Esophagus squamous epithelium (tissue), 5 donors: ENCODE data around the gene MRPL51. TPM values are rescaled to one million over a fixed set of nuclear protein-coding genes. Genes with fewer than 3 reads are reported as not detected.

Experiments
- DNase-seq: peaks from one replicate; lab custom pipeline; 2025; lab: John Stamatoyannopoulos, UW
- H3K27ac ChIP-seq, 4 donors: fragments of 200-600 bp; sonication (generic); one replicate each; pipeline ENCODE4 v1.5.1; 2016 to 2019; ENCODE audit warnings: mild to moderate bottlenecking in 1 of 4
- H3K27me3 ChIP-seq, 4 donors: fragments of 200-600 bp; sonication (generic); 1 replicate in 3 of 4; 2 replicates in 1 of 4; pipeline versions ENCODE4 v1.5.1 to v1.6.0; 2017 to 2021; ENCODE audit warnings: antibody characterized with exemption in 1 of 4
- H3K36me3 ChIP-seq, 3 donors: fragments of 200-600 bp; sonication (generic); one replicate each; pipeline ENCODE4 v1.5.1; 2016 to 2019
- H3K4me1 ChIP-seq, 3 donors: fragments of 200-600 bp; sonication (generic); one replicate each; pipeline ENCODE4 v1.5.1; 2017 to 2019
- H3K4me3 ChIP-seq, 4 donors: fragments of 200-600 bp; sonication (generic); 1 replicate in 3 of 4; 2 replicates in 1 of 4; pipeline ENCODE4 v1.5.1; 2016 to 2019; ENCODE audit warnings: mild to moderate bottlenecking in 2 of 4, moderate library complexity in 1 of 4
- H3K9me3 ChIP-seq, 3 donors: fragments of 200-600 bp; sonication (generic); one replicate each; pipeline ENCODE4 v1.5.1; 2016 to 2019
- POLR2A ChIP-seq, 4 donors: fragments of 450-650 bp; IDR thresholded peaks; one replicate each; pipeline ENCODE4 v1.6.1; 2017; ENCODE audit warnings: antibody characterized with exemption in 4 of 4, mild to moderate bottlenecking in 4 of 4, moderate library complexity in 3 of 4
- WGBS, 2 donors: methylation state at CpG; one replicate each; pipeline ENCODE4 v1.1.5; 2018; 5-methylcytosine and 5-hydroxymethylcytosine counted together
- intact Hi-C: fragments of 100-400 bp; cut with DNase I; formaldehyde crosslinking; loops from one replicate; pipeline ENCODE4 v1.15.0; 2022
- total RNA-seq, 4 donors: library from RNA; depleted of rRNA; stranded (reverse); fragments of >200 nt; gene quantifications; one replicate each; pipeline ENCODE4 v1.1.0, GENCODE V29; 2016
- TF ChIP-seq, protein P1 (sequence below), 6 experiments: fragments of 450-650 bp in 4 of 6; fragments of 200-600 bp in 2 of 6; sonication (generic) in 2 of 6; IDR thresholded peaks; one replicate each; pipeline ENCODE4 v1.5.1; 2016 to 2019; ENCODE audit warnings: antibody characterized with exemption in 6 of 6, mild to moderate bottlenecking in 4 of 6, moderate library complexity in 4 of 6
- donor health status: DM: yes; HTN: yes; CAD: no.

The MRPL51 gene
- total RNA-seq, 4 donors from 2014 or later: 36.3 to 95.5 (median 72.6) TPM

DNA sequence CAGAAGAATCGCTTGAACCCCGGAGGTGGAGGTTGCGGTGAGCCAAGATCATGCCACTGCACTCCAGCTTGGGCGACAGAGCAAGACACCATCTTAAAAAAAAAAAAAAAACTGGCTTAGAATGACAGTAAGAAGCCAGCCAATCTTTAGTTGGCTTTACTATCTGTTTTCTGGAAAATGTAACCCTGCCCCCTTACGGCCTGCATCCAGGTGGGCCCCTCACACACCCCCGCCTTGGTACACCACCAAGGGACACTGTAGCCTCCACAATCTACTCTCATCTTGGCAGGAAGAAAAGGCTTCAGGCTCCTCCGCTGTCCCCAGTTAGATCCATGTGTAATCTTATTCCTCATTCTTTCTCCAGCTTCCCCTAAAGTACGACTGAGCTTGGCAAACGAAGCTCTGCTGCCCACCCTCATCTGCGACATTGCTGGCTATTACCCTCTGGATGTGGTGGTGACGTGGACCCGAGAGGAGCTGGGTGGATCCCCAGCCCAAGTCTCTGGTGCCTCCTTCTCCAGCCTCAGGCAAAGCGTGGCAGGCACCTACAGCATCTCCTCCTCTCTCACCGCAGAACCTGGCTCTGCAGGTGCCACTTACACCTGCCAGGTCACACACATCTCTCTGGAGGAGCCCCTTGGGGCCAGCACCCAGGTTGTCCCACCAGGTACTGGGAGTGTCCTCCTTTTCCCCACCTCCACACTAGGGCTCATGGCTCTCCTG is 34.6 kb downstream of the MRPL51 start:
- TF ChIP-seq POLR2A (IDR thresholded peaks at IDR 0.05): no peak
- TF ChIP-seq, protein P1, sequence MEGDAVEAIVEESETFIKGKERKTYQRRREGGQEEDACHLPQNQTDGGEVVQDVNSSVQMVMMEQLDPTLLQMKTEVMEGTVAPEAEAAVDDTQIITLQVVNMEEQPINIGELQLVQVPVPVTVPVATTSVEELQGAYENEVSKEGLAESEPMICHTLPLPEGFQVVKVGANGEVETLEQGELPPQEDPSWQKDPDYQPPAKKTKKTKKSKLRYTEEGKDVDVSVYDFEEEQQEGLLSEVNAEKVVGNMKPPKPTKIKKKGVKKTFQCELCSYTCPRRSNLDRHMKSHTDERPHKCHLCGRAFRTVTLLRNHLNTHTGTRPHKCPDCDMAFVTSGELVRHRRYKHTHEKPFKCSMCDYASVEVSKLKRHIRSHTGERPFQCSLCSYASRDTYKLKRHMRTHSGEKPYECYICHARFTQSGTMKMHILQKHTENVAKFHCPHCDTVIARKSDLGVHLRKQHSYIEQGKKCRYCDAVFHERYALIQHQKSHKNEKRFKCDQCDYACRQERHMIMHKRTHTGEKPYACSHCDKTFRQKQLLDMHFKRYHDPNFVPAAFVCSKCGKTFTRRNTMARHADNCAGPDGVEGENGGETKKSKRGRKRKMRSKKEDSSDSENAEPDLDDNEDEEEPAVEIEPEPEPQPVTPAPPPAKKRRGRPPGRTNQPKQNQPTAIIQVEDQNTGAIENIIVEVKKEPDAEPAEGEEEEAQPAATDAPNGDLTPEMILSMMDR (IDR thresholded peaks at IDR 0.05): no peak
- no peak for DNase-seq
- H3K4me1 ChIP-seq: peaks cover 2 to 32% (median 18%) of the 10 kb centered on the region in 3 donors
- no peak overlapping the region for H3K4me3 ChIP-seq
- intact Hi-C loops: no loop called here
- no peaks in the 10 kb centered on the region for H3K9me3 ChIP-seq
- H3K27me3 ChIP-seq: no peaks in the 10 kb centered on the region
- 84 to 89% methylated on average over 12 to 14 of the region's 14 CpGs for WGBS, 2 donors
- no peak overlapping the region for H3K27ac ChIP-seq
- peaks cover 0 to 94% (median 50%) of the 10 kb centered on the region in 3 donors for H3K36me3 ChIP-seq

DNA sequence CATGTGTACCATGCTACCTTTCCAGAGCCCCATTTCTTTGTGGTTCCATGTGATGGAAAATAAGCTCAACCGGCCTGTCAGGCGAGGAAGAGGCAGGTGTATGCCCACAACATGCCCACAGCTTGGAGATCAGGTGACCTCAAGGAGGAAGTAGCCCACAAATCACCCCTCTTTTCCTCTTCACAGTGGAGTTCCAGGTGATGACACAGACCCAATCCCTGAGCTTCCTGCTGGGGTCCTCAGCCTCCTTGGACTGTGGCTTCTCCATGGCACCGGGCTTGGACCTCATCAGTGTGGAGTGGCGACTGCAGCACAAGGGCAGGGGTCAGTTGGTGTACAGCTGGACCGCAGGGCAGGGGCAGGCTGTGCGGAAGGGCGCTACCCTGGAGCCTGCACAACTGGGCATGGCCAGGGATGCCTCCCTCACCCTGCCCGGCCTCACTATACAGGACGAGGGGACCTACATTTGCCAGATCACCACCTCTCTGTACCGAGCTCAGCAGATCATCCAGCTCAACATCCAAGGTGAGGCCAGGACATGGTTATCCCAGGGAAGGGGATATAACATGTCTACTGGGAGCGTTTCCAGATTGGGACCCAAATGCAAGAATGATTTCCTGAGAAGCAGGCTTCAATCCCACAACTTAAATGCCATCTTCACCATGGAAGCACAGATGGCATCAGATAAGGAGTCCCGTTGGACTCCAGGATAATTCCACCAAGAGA is 35.7 kb downstream of the MRPL51 start:
- intact Hi-C loops: no loop called here
- Histone ChIP-seq H3K27ac (no peak overlapping the region), H3K9me3 (no peaks in the 10 kb centered on the region), H3K4me1 (peaks cover 11 to 32% (median 23%) of the 10 kb centered on the region in 3 donors), H3K36me3 (peaks cover 0 to 85% (median 46%) of the 10 kb centered on the region in 3 donors), H3K4me3 (no peak overlapping the region), H3K27me3 (no peaks in the 10 kb centered on the region)
- WGBS, 2 donors: 67 to 79% methylated on average over 4 to 5 of the region's 12 CpGs
- no peak for TF ChIP-seq POLR2A (IDR thresholded peaks at IDR 0.05)
- DNase-seq: no peak

DNA sequence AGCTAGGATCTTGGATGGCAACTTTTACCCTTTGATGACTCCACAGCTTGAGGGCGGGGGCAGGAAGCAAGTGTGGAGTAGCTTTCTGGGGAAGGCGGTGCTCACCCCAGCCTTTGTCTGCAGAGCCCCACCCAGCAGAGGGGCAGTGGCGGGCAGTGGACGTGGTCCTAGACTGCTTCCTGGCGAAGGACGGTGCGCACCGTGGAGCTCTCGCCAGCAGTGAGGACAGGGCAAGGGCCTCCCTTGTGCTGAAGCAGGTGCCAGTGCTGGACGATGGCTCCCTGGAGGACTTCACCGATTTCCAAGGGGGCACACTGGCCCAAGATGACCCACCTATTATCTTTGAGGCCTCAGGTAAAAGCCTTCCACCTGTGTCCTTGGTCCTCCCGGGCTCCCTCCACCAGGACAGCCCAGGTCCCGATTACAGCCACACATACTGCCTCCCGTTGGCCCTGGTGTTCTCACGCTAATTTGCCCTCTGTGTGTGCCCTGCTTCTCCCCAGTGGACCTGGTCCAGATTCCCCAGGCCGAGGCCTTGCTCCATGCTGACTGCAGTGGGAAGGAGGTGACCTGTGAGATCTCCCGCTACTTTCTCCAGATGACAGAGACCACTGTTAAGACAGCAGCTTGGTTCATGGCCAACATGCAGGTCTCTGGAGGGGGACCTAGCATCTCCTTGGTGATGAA is 40.0 kb downstream of the MRPL51 start:
- 6 to 51% methylated on average over 6 of the region's 17 CpGs for WGBS, 2 donors
- TF ChIP-seq, protein P1 (IDR thresholded peaks at IDR 0.05): no peak
- peak in 1 of 4 donors; percentile 30 for TF ChIP-seq POLR2A (IDR thresholded peaks at IDR 0.05)
- no peaks in the 10 kb centered on the region for H3K9me3 ChIP-seq
- intact Hi-C loops: no loop called here
- H3K27me3 ChIP-seq: no peaks in the 10 kb centered on the region
- no peak for DNase-seq
- H3K4me3 ChIP-seq: peak overlapping the region; percentile 50 to 92 (median 73)
- H3K27ac ChIP-seq: peak overlapping the region; percentile 97 to 99 (median 98)
- H3K4me1 ChIP-seq: peaks cover 27 to 43% (median 32%) of the 10 kb centered on the region in 3 donors
- H3K36me3 ChIP-seq: peaks cover 0 to 43% (median 22%) of the 10 kb centered on the region in 3 donors

DNA sequence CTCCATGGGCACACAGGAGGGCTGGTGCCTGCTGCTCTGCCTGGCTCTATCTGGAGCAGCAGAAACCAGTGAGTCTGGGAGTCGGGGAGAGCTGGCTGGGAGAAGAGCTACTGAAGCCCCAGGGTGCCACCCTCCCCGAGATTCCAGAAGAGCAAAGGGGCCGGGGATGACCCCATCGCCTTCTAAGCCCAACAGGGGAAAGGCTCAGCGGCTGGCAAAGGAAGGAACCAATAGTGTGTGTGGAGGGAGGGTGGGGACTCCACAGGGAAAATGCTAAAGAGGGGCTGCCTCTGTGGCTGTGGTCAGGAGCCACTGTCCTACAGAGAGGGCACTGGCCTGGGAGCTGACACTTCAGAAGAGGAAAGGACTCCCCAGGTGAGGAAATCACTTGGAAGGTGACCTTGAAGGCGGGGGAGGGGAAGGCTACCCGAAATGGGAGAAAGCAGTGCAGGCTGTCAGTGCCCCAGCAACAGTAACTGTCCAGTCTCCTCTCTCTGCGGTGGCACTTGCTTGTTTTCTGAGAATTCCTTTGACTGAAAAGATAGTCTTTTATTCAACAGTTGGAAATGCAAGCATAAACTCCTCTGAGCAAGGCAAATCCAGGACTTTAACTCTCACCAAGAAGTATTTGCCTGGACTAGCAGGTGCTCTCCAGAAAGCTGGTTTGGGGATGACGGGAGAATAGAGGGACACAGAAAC is 40.7 kb downstream of the MRPL51 start:
- peaks cover 27 to 49% (median 32%) of the 10 kb centered on the region in 3 donors for H3K4me1 ChIP-seq
- 2 to 3% methylated on average over 7 to 8 of the region's 9 CpGs for WGBS, 2 donors
- intact Hi-C loops: no loop called here
- DNase-seq: no peak
- peak overlapping the region; percentile 97 to 99 (median 98) for H3K27ac ChIP-seq
- TF ChIP-seq, protein P1 (IDR thresholded peaks at IDR 0.05): no peak
- TF ChIP-seq POLR2A (IDR thresholded peaks at IDR 0.05): no peak
- H3K4me3 ChIP-seq: peak overlapping the region; percentile 50 to 92 (median 73)
- H3K27me3 ChIP-seq: no peaks in the 10 kb centered on the region
- H3K9me3 ChIP-seq: no peaks in the 10 kb centered on the region
- peaks cover 0 to 43% (median 15%) of the 10 kb centered on the region in 3 donors for H3K36me3 ChIP-seq
